GM06990 (cell line): ENCODE results near the gene SLC19A2.

Experiments used
- DNase-seq: peaks from one replicate; pipeline ENCODE4 v3.0.0-alpha.2; 2011; ENCODE audit not compliant: insufficient read length; ENCODE audit errors: extremely low read depth
- H3K27me3 ChIP-seq: replicated peaks from 2 replicates; pipeline ENCODE4 v1.6.0; 2011; ENCODE audit warnings: low read length; ENCODE audit not compliant: control insufficient read depth, insufficient read depth
- H3K36me3 ChIP-seq: 2 replicates; pipeline ENCODE4 v1.5.1; 2011; ENCODE audit warnings: low read length; ENCODE audit not compliant: control insufficient read depth, insufficient read depth
- H3K4me3 ChIP-seq: replicated peaks from 2 replicates; pipeline ENCODE4 v1.5.1; 2011; ENCODE audit warnings: low read depth, mild to moderate bottlenecking, control low read depth, low read length
- TF ChIP-seq, protein P1 (sequence below): IDR thresholded peaks from 2 replicates; pipeline ENCODE4 v1.5.1; 2011; ENCODE audit warnings: low read length, control low read depth, mild to moderate bottlenecking, inconsistent platforms; ENCODE audit not compliant: insufficient read depth, poor library complexity, severe bottlenecking

SLC19A2 gene

DNA sequence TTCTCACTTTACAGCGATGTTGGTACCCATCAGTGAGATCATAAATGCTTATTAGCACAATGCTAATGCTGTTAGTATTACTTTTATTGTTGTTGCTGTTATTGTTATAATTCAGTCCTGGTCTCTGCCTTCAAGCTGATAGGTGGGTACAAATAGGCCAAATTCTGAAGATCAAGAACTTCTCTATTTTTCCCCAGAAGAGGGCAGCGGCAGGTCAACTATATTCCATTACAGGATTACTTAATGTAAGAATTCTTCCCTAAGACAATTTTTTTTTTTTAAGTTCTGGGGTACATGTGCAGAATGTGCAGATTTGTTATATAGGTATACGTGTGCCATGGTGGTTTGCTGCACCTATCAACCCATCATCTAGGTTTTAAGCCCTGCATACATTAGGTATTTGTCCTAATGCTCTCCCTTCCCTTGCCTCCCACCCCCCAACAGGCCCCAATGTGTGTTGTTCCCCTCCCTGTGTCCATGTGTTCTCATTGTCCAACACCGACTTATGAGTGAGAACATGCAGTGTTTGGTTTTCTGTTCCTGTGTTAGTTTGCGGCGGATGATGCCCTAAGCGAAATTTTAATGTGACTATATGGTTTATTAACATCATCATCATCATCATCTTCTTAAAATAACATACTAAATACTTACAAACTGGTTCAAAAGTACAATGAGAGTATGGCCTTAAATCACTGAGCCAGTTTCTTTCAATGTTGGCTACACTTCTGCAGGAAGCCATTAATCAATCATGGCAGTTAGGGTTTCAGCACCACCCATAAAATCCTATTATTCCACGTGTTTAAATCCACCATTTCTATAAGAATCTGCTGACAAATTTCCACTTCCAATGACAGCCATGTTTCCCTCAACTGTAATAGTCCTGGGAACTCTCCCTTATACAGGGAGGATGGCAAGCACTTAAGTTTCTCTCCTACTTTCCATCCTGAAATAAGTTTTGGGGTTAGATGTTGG lies 19.2 kb downstream of the SLC19A2 start:
- H3K27me3 ChIP-seq, result no peaks in the 10 kb centered on the region
- no peak for DNase-seq
- no peak overlapping the region for H3K4me3 ChIP-seq
- TF ChIP-seq, protein P1, sequence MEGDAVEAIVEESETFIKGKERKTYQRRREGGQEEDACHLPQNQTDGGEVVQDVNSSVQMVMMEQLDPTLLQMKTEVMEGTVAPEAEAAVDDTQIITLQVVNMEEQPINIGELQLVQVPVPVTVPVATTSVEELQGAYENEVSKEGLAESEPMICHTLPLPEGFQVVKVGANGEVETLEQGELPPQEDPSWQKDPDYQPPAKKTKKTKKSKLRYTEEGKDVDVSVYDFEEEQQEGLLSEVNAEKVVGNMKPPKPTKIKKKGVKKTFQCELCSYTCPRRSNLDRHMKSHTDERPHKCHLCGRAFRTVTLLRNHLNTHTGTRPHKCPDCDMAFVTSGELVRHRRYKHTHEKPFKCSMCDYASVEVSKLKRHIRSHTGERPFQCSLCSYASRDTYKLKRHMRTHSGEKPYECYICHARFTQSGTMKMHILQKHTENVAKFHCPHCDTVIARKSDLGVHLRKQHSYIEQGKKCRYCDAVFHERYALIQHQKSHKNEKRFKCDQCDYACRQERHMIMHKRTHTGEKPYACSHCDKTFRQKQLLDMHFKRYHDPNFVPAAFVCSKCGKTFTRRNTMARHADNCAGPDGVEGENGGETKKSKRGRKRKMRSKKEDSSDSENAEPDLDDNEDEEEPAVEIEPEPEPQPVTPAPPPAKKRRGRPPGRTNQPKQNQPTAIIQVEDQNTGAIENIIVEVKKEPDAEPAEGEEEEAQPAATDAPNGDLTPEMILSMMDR, result peak; percentile 36
- no peaks in the 10 kb centered on the region; the same call in 1 of the 2 replicates for H3K36me3 ChIP-seq

DNA sequence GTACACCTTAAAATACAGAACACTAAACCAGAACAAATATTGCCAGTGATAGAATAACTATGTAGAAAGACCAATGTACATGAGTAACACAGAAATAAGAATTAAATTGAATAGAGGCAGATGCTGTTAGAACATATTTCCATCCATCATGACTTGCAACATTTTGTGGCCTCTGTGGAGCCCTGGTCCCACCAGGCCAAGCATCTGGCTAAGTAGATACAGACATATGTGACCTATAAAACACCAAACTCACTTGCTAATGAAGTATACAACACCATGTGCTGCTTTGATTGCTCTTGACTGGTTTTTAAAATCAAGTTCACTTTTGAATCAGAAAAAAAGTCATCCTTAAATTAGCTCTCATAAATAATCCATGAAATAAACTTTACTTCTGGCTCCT lies 20.5 kb downstream of the SLC19A2 start:
- TF ChIP-seq, protein P1, result no peak
- no peaks in the 10 kb centered on the region; the same call in 1 of the 2 replicates for H3K36me3 ChIP-seq
- H3K27me3 ChIP-seq, result no peaks in the 10 kb centered on the region
- DNase-seq, result no peak
- no peak overlapping the region for H3K4me3 ChIP-seq

DNA sequence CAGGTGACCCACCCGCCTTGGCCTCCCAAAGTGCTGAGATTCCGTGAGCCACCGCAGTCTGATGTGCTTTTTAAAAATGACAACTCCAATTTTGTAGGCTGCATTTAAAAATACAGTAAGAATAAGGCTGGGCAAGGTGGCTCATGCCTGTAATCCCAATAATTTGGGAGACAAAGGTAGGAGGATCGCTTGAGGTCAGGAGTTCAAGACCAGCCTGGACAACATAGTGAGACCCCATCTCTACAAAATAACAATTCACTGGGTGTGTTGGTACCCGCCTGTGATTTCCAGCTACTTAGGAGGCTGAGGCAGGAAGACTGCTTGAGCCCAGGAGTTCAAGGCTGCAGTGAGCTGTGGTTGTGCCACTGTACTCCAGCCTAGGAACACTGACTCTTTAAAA lies 23.4 kb downstream of the SLC19A2 start:
- no peak for DNase-seq
- Histone ChIP-seq H3K27me3 (no peaks in the 10 kb centered on the region), H3K4me3 (no peak overlapping the region), H3K36me3 (no peaks in the 10 kb centered on the region; the same call in 1 of the 2 replicates)
- TF ChIP-seq, protein P1, result no peak

DNA sequence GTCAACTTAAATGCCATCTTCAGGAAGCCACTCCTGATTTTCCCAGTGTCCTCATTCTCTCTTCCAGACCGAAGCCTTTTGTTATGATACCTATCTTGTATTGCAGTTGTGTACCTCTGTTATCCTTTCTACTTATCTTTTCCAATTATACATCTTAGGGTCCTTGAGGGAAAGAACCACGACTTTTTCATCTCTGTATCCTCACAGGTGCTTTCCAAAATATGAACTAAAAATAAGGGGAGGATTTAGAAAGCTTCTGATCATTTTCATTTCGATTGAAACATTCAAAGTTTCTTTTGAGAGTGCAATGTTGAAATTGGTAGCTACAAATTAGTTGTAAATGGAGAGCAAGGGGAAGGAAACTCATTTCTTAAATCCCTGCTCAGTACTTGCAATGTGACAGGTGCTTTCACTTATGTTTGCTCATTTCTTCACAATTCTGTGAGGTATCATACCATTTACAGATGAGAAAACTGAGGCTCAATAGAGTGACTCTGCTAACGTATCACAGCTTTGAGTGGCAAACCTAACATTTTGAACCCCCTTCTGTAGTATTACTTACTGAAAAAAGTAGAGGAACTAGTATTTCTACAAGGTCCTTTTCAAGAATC lies 24.2 kb downstream of the SLC19A2 start:
- Histone ChIP-seq H3K27me3 (no peaks in the 10 kb centered on the region), H3K4me3 (no peak overlapping the region), H3K36me3 (no peaks in the 10 kb centered on the region)
- TF ChIP-seq, protein P1, result no peak
- no peak for DNase-seq

DNA sequence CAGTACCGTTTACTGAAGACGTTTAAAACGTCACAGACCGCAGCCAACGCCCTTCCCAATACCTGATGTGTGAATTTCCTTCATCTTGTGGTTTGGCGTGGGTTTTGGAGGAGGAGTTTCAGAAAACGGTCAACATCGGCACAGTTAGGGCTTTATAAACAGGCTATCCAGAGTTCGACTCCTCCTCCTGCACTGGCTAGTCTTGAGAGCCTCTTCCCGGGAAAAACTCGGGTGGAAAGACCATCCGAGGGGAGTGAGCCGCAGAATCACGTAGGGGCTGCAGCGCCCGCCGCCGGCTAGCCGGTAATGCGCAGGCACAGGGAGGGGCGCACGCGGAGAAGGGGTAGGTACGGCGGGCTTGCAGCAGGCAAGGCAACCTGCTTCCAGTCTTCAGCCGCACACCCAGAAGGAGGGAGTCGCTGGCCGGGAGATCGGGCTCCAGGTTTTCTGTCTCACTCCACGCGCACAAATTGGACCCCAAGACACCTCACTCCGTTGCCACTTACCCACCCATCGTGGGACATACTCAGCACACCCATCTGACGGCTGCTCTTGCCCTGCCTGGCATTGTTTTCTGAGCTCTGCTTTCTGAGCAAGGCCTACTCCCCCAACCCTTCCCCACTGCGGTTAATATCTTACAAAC lies 25.4 kb downstream of the SLC19A2 start:
- Histone ChIP-seq H3K36me3 (no peaks in the 10 kb centered on the region), H3K27me3 (no peaks in the 10 kb centered on the region), H3K4me3 (no peak overlapping the region)
- peak; percentile 8 for DNase-seq
- TF ChIP-seq, protein P1, result no peak
